Epithelial cell of esophagus (primary cell): ENCODE data around the gene MAP7D3.

Source experiments
- DNase-seq: peaks from one replicate; pipeline ENCODE4 v3.0.0; 2010; ENCODE audit warnings: low read depth
- H3K4me3 ChIP-seq: 2 replicates; pipeline ENCODE4 v1.5.1; 2011; ENCODE audit warnings: mild to moderate bottlenecking, low read length, control low read depth
- CTCF ChIP-seq: IDR thresholded peaks from 2 replicates; pipeline ENCODE4 v1.5.1; 2011; ENCODE audit warnings: low read depth, mild to moderate bottlenecking, low read length, control low read depth, inconsistent platforms; ENCODE audit not compliant: insufficient read depth; ENCODE audit errors: missing control alignments

MAP7D3 gene

GRCh38 chrX:136227074-136227473 lies 24.1 kb downstream of the MAP7D3 start:
- DNase-seq, result no peak
- no peak for TF ChIP-seq CTCF

GRCh38 chrX:136221851-136222513 lies 29.2 kb downstream of the MAP7D3 start:
- H3K4me3 ChIP-seq, result no peak overlapping the region
- no peak for TF ChIP-seq CTCF
- no peak for DNase-seq

More at GRCh38 chrX:136227074-136227473, 24.1 kb downstream of the MAP7D3 start:
- H3K4me3 ChIP-seq, result no peak overlapping the region

GRCh38 chrX:136220951-136221350 lies 30.2 kb downstream of the MAP7D3 start:
- no peak for DNase-seq
- H3K4me3 ChIP-seq, result no peak overlapping the region
- TF ChIP-seq CTCF, result no peak

- peak; percentile 29 for DNase-seq
- no peak for TF ChIP-seq CTCF
- no peak overlapping the region for H3K4me3 ChIP-seq
These were observed 30.7 kb downstream of the MAP7D3 start for GRCh38 chrX:136220540-136220939.

- TF ChIP-seq CTCF, result no peak
- H3K4me3 ChIP-seq, result no peak overlapping the region
- DNase-seq, result no peak
These were observed 31.3 kb downstream of the MAP7D3 start for GRCh38 chrX:136219893-136220292.

GRCh38 chrX:136215559-136215958 lies 35.6 kb downstream of the MAP7D3 start:
- no peak for TF ChIP-seq CTCF
- DNase-seq, result no peak
- H3K4me3 ChIP-seq, result no peak overlapping the region

- TF ChIP-seq CTCF, result no peak
- no peak overlapping the region for H3K4me3 ChIP-seq
- DNase-seq, result peak; percentile 41
These were observed 36.6 kb downstream of the MAP7D3 start for GRCh38 chrX:136214551-136214950.
